HepG2 (cell line): ENCODE data around the gene MAP3K1. TPM values are rescaled to one million over a fixed set of nuclear protein-coding genes. Genes with fewer than 3 reads are reported as not detected.

Experiments
- ATF2 ChIP-seq: sonication (generic); formaldehyde crosslinking; IDR thresholded peaks from 2 replicates; pipeline ENCODE4 v1.4.0; 2020; ENCODE audit warnings: missing genetic modification reagents
- BHLHE40 ChIP-seq: IDR thresholded peaks from 2 replicates; pipeline ENCODE4 v1.6.1; 2011; ENCODE audit warnings: low read length, improper control_type of control experiment
- FOXM1 ChIP-seq: sonication (generic); formaldehyde crosslinking; IDR thresholded peaks from 2 replicates; pipeline ENCODE4 v1.5.0; 2020; ENCODE audit warnings: missing genetic modification reagents
- FOXP1 ChIP-seq, 2 experiments: fragments of 450-650 bp in 1 of 2; IDR thresholded peaks; 2 replicates each; pipeline ENCODE4 v1.6.1; 2017 to 2018; ENCODE audit warnings: antibody characterized with exemption in 1 of 2
- GATA4 ChIP-seq: sonication (generic); IDR thresholded peaks from 2 replicates; pipeline ENCODE4 v1.6.1; 2016; ENCODE audit warnings: antibody characterized with exemption, low read depth, borderline replicate concordance
- GATAD2A ChIP-seq: IDR thresholded peaks from 2 replicates; pipeline ENCODE4 v1.6.1; 2016
- MAF1 ChIP-seq: sonication (generic); formaldehyde crosslinking; IDR thresholded peaks from 2 replicates; pipeline ENCODE4 v1.5.0; 2020; ENCODE audit warnings: missing genetic modification reagents, borderline replicate concordance
- PCBP2 ChIP-seq: fragments of 200-400 bp; formaldehyde crosslinking; optimal IDR thresholded peaks from 2 replicates; pipeline ENCODE3; 2018; ENCODE audit warnings: low read length, low read depth; ENCODE audit not compliant: poor library complexity, severe bottlenecking
- RFX3 ChIP-seq: IDR thresholded peaks from 2 replicates; pipeline ENCODE4 v1.6.1; 2016; ENCODE audit warnings: missing biosample characterization, missing genetic modification reagents
- ZBTB40 ChIP-seq, 2 experiments: fragments of 450-650 bp in 1 of 2; sonication (generic) in 1 of 2; formaldehyde crosslinking in 1 of 2; IDR thresholded peaks; 2 replicates each; pipeline versions ENCODE4 v1.6.1 to v1.8.0; 2016 to 2022; ENCODE audit warnings: antibody characterized with exemption in 1 of 2, mild to moderate bottlenecking in 1 of 2, missing genetic modification reagents in 1 of 2
- ZC3H4 ChIP-seq: sonication (generic); formaldehyde crosslinking; IDR thresholded peaks from 2 replicates; pipeline ENCODE4 v1.4.0; 2020; ENCODE audit warnings: missing genetic modification reagents, borderline replicate concordance
- ZFY ChIP-seq: sonication (generic); formaldehyde crosslinking; IDR thresholded peaks from 2 replicates; pipeline ENCODE4 v1.4.0; 2020; ENCODE audit warnings: missing genetic modification reagents
- ZNF446 ChIP-seq: sonication (generic); formaldehyde crosslinking; IDR thresholded peaks from 2 replicates; pipeline ENCODE4 v1.5.0; 2020; ENCODE audit warnings: mild to moderate bottlenecking, missing genetic modification reagents
- ZNF580 ChIP-seq: IDR thresholded peaks from 2 replicates; pipeline ENCODE4 v1.6.1; 2016; ENCODE audit warnings: low read depth, borderline replicate concordance
- ZNF703 ChIP-seq: sonication (generic); formaldehyde crosslinking; IDR thresholded peaks from 2 replicates; pipeline ENCODE4 v1.5.1; 2020; ENCODE audit warnings: missing genetic modification reagents, mild to moderate bottlenecking, moderate library complexity, borderline replicate concordance
- ZNF792 ChIP-seq: IDR thresholded peaks from 2 replicates; pipeline ENCODE4 v1.6.1; 2016
- polyA plus RNA-seq, 8 experiments: library from polyadenylated mRNA; depleted of rRNA in 3 of 8; stranded (reverse) in 7 of 8; unstranded in 1 of 8; fragments of >200 nt; fragmentation: Illumina TruSeq in 4 of 8; extraction: Trizol in 4 of 8; gene quantifications; 2 replicates each; pipeline versions ENCODE4 v1.2.1 to v1.2.3, GENCODE V29; 2011 to 2016; ENCODE audit warnings: low read depth in 4 of 8, missing spikeins in 1 of 8, mixed read lengths in 1 of 8; ENCODE audit not compliant: insufficient read depth in 1 of 8
- total RNA-seq, 5 experiments: library from RNA; depleted of rRNA; stranded (reverse); fragments of >200 nt; fragmentation: Illumina TruSeq; extraction: Trizol; gene quantifications; 2 replicates each; pipeline ENCODE4 v1.2.3, GENCODE V29; 2016; ENCODE audit warnings: low read depth in 1 of 5

The MAP3K1 gene
- total and polyA plus RNA-seq, 2 of the 13 experiments (the other 11 are each of a cell fraction or from before 2014, with no cell fraction given), result 16.4 to 30.3 TPM

GRCh38 chr5:56908942-56909293 is 93.6 kb downstream of the MAP3K1 start (continued):
- TF ChIP-seq ZBTB40 (IDR thresholded peaks at IDR 0.05), result no peak
- no peak for TF ChIP-seq ZBTB40 (CRISPR knock-in tag; IDR thresholded peaks at IDR 0.05)
- no peak for TF ChIP-seq ZNF792
- TF ChIP-seq BHLHE40, result no peak
- TF ChIP-seq ZNF580 (CRISPR knock-in tag), result no peak
- TF ChIP-seq FOXM1 (CRISPR knock-in tag), result no peak
- no peak for TF ChIP-seq ZNF446
- no peak for TF ChIP-seq ZNF703 (CRISPR knock-in tag)
- TF ChIP-seq FOXP1 (IDR thresholded peaks at IDR 0.05), result no peak
- TF ChIP-seq FOXP1 (CRISPR knock-in tag; IDR thresholded peaks at IDR 0.05), result no peak
- no peak for TF ChIP-seq ZFY
- TF ChIP-seq RFX3, result no peak
- no peak for TF ChIP-seq ATF2 (CRISPR knock-in tag)
- no peak for TF ChIP-seq PCBP2
- TF ChIP-seq GATA4, result 0 out of 2 replicates have a peak, but pooled peaks have one; percentile 6
- no peak for TF ChIP-seq GATAD2A
- TF ChIP-seq MAF1 (CRISPR knock-in tag), result 0 out of 2 replicates have a peak, but pooled peaks have one; percentile 10
- no peak for TF ChIP-seq ZC3H4
